Ishikawa (cell line): ENCODE data around the gene PNPLA7.

ENCODE experiments used
- CEBPB ChIP-seq: IDR thresholded peaks from 2 replicates; pipeline ENCODE4 v1.6.1; 2012
- CREB1 ChIP-seq: IDR thresholded peaks from 2 replicates; pipeline ENCODE4 v1.6.1; 2012; ENCODE audit warnings: low read depth
- EGR1 ChIP-seq: IDR thresholded peaks from 2 replicates; pipeline ENCODE4 v1.6.1; 2012
- EP300 ChIP-seq: IDR thresholded peaks from 2 replicates; pipeline ENCODE4 v1.6.1; 2012; ENCODE audit warnings: borderline replicate concordance
- FOXM1 ChIP-seq: IDR thresholded peaks from 2 replicates; pipeline ENCODE4 v1.6.1; 2012; ENCODE audit warnings: low read depth, borderline replicate concordance
- NFIC ChIP-seq: IDR thresholded peaks from 2 replicates; pipeline ENCODE4 v1.6.1; 2012
- RAD21 ChIP-seq: IDR thresholded peaks from 2 replicates; pipeline ENCODE4 v1.6.1; 2012; ENCODE audit warnings: low read depth
- TAF1 ChIP-seq: IDR thresholded peaks from 2 replicates; pipeline ENCODE4 v1.6.1; 2012; ENCODE audit warnings: low read depth, mild to moderate bottlenecking
- TCF12 ChIP-seq: IDR thresholded peaks from 2 replicates; pipeline ENCODE4 v1.6.1; 2012; ENCODE audit warnings: low read depth
- TEAD4 ChIP-seq: IDR thresholded peaks from 2 replicates; pipeline ENCODE4 v1.6.1; 2012
- YY1 ChIP-seq: IDR thresholded peaks from 2 replicates; pipeline ENCODE4 v1.6.1; 2012; ENCODE audit warnings: low read depth
- ZBTB7A ChIP-seq: IDR thresholded peaks from 2 replicates; pipeline ENCODE4 v1.6.1; 2012; ENCODE audit warnings: low read depth
- TF ChIP-seq, protein P1 (sequence below): IDR thresholded peaks from 2 replicates; pipeline ENCODE4 v1.6.1; 2012; ENCODE audit warnings: low read depth, mild to moderate bottlenecking
- TF ChIP-seq, protein P2 (sequence below): IDR thresholded peaks from 2 replicates; pipeline ENCODE4 v1.6.1; 2012
- TF ChIP-seq, protein P3 (sequence below): IDR thresholded peaks from 2 replicates; pipeline ENCODE4 v1.6.1; 2012

The PNPLA7 gene

DNA sequence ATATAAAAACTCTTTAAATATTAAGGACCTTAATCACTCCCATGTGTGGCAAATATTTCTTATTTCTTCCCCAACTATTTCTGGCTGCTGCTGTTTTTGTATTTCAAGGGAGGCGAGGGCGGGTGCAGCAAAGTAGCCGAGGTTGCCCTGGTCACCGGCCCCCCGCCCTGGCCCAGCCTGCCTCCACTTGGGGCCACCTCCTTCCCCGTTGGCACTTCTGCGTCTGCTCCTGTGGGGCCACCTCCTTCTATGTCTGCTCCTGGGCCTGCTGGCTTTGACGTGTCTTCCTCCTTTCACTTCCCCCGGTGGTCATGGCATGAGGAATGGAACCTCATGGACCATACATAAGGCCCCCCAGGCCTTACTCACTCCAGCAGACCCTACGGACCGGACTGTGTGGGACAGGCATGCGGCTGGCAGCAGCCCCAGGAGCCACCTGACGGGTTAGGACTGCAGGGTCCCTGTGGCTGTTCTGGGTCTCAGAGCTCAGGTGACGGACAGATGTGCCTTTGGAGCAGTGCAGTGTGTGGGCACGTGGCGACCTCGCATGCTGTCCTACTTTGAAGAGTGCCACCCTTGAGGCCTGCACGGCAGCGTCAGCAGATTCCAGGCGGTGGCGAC is 103.2 kb downstream of the PNPLA7 start:
- TF ChIP-seq EP300: no peak
- TF ChIP-seq, protein P1, sequence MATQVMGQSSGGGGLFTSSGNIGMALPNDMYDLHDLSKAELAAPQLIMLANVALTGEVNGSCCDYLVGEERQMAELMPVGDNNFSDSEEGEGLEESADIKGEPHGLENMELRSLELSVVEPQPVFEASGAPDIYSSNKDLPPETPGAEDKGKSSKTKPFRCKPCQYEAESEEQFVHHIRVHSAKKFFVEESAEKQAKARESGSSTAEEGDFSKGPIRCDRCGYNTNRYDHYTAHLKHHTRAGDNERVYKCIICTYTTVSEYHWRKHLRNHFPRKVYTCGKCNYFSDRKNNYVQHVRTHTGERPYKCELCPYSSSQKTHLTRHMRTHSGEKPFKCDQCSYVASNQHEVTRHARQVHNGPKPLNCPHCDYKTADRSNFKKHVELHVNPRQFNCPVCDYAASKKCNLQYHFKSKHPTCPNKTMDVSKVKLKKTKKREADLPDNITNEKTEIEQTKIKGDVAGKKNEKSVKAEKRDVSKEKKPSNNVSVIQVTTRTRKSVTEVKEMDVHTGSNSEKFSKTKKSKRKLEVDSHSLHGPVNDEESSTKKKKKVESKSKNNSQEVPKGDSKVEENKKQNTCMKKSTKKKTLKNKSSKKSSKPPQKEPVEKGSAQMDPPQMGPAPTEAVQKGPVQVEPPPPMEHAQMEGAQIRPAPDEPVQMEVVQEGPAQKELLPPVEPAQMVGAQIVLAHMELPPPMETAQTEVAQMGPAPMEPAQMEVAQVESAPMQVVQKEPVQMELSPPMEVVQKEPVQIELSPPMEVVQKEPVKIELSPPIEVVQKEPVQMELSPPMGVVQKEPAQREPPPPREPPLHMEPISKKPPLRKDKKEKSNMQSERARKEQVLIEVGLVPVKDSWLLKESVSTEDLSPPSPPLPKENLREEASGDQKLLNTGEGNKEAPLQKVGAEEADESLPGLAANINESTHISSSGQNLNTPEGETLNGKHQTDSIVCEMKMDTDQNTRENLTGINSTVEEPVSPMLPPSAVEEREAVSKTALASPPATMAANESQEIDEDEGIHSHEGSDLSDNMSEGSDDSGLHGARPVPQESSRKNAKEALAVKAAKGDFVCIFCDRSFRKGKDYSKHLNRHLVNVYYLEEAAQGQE: no peak
- TF ChIP-seq CREB1: no peak
- no peak for TF ChIP-seq CEBPB
- TF ChIP-seq TAF1: no peak
- TF ChIP-seq, protein P2, sequence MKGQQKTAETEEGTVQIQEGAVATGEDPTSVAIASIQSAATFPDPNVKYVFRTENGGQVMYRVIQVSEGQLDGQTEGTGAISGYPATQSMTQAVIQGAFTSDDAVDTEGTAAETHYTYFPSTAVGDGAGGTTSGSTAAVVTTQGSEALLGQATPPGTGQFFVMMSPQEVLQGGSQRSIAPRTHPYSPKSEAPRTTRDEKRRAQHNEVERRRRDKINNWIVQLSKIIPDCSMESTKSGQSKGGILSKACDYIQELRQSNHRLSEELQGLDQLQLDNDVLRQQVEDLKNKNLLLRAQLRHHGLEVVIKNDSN: no peak
- no peak for TF ChIP-seq NFIC
- TF ChIP-seq, protein P3, sequence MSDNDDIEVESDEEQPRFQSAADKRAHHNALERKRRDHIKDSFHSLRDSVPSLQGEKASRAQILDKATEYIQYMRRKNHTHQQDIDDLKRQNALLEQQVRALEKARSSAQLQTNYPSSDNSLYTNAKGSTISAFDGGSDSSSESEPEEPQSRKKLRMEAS: no peak
- no peak for TF ChIP-seq YY1
- TF ChIP-seq ZBTB7A: no peak
- TF ChIP-seq FOXM1: no peak

DNA sequence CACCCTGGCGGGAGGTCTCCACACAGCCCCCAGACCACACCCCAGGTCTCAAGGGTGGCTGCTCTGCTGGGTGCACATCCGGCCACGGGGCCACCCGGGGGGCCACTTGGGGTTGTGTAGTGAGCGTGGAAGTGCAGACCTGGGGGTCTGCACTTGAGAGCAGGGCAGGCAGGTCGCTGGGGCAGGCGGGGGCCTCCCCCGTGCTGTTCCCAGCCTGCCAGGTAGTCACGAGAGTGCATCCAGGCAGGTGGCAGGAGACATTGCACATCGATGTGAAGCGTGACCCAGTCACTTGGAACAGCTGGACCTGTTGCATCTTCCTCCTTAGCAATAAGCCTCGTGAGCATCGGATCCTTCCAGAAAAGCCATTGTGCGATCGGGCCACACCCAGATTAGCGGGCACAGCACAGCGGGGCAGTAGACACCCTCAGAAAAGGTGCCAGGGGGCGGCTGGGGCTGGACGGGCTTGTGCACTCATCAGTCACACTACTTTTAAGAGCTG is 104.2 kb downstream of the PNPLA7 start:
- TF ChIP-seq CREB1 (no peak), TCF12 (0 out of 2 replicates have a peak, but pooled peaks have one; percentile 20), TEAD4 (no peak)

DNA sequence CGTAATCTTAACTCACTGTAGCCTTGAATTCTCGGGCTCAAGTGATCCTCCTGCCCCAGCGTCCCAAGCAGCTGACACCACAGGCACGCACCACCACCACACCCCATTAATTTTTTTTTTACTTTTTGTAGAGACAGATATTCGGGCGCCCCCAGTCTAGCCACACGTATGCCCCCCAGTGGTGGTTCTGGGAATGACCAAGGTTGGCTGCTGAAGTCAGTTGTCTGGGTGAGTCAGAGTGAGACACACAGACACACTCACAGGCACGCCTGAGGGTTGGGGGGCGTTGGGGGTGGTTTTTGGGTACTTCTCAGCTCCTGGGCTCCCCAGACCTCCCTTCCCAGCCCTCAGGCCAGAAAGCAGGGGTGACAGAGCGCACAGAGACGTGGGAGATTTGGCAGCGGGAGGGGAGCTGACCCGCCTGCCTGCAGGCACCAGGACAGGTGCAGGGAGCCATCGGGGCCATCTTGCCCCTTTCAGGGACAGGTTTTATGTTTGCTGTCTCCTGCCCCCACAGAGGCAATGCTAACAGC is 104.9 kb downstream of the PNPLA7 start:
- TF ChIP-seq CEBPB: no peak
- TF ChIP-seq ZBTB7A: peak; percentile 57
- no peak for TF ChIP-seq EGR1
- TF ChIP-seq YY1: no peak
- TF ChIP-seq RAD21: peak; percentile 77
- no peak; the same call in 1 of the 2 replicates for TF ChIP-seq TCF12
- TF ChIP-seq, protein P3: 0 out of 2 replicates have a peak, but pooled peaks have one; percentile 18

DNA sequence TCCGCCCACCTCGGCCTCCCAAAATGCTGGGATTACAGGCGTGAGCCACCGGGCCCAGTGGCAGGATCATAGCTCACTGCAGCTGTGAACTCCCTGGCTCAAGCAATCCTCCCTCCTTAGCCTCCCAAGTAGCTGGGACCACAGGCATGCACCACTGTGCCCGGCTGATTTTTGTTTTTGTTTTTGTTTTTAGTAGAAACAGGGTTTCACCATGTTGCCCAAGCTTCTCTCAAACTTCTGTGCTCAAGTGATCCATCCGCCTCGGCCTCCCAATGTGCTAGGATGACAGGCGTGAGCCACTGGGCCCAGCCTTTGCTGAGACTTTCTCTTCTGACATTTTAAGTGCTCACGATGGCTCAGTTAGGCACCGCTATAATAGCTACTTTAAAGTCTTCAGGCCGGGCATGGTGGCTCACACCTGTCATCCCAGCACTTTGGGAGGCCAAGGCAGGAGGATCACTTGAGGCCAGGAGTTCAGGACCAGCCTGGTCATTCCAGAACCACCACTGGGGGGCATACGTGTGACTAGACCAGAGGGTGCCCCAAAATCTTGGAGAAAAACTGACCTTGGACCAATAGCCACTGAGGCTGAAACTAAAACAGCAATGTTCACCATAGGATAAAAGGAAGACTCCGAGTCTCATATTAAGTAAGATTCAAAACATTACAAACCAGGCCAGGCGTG is 106.0 kb downstream of the PNPLA7 start:
- TF ChIP-seq, protein P1: no peak
- TF ChIP-seq EP300 (no peak), ZBTB7A (no peak)

DNA sequence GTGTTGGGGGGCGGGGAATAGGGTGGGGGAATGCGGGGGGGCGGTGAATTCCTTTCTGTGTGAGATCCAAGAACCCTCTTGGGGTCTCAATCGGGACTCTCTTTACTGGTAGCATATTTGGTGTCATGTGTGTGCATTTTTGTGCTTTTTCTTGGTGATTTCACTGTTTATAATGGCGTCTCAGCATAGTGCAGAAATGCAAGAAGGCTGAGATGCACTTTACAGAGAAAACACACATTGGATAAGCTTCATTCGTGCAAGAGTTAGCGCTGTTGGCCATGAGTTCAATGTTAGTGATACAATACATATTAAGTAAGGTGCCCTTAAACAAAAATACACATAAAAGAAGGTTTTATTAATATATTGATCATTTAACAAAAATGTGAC is 108.3 kb downstream of the PNPLA7 start:
- no peak for TF ChIP-seq EP300
- no peak for TF ChIP-seq RAD21
- no peak for TF ChIP-seq CEBPB
- TF ChIP-seq TCF12: no peak
- TF ChIP-seq, protein P1: no peak
- TF ChIP-seq EGR1: no peak
- TF ChIP-seq ZBTB7A: no peak
- TF ChIP-seq YY1: no peak
- no peak for TF ChIP-seq TEAD4
- TF ChIP-seq CREB1: no peak
- TF ChIP-seq, protein P2: no peak
- TF ChIP-seq, protein P3: no peak
- TF ChIP-seq NFIC: no peak
- TF ChIP-seq TAF1: no peak
- no peak for TF ChIP-seq FOXM1
